Prostate gland (tissue), 2 donors: ENCODE results near the gene TMEM185B.

Experiments
- CTCF ChIP-seq, 4 experiments: fragments of 200-600 bp in 2 of 4; fragments of 450-650 bp in 2 of 4; sonication (generic) in 2 of 4; IDR thresholded peaks; 1 replicate in 3 of 4; 2 replicates in 1 of 4; pipeline ENCODE4 v1.5.1; 2016 to 2019; ENCODE audit warnings: antibody characterized with exemption in 4 of 4, mild to moderate bottlenecking in 2 of 4, moderate library complexity in 2 of 4
- POLR2A ChIP-seq: fragments of 450-650 bp; IDR thresholded peaks from one replicate; pipeline ENCODE4 v1.6.1; 2016; ENCODE audit warnings: antibody characterized with exemption, mild to moderate bottlenecking

- TF ChIP-seq POLR2A = no peak
- TF ChIP-seq CTCF (IDR thresholded peaks at IDR 0.05) = no peak
Observed at GRCh38 chr2:120204417-120204816, 18.8 kb downstream of the TMEM185B start.
